ENCODE results near the gene CLSTN1. TPM values are rescaled to one million over a fixed set of nuclear protein-coding genes. Genes with fewer than 3 reads are reported as not detected.

CLSTN1 gene
- total RNA-seq, 1 donor from 2014 or later, result 181 TPM

DNA sequence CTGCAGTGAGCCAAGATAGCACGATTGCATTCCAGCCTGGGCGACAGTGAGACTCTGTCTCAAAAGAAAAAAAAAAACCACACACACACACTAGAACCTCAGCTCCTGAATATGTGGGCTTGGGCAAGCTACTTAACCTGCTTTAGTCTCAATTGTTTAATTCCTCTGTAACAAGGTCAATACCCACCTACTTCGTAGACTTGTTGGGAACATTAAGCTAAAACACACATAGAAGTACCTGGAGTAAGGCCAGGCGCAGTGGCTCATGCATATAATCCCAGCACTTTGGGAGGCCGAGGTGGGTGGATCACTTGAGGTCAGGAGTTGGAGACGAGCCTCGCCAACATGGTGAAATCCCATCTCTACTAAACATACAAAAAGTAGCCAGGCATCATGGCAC, 77.1 kb downstream of the CLSTN1 start:
- H3K4me1 ChIP-seq (ENCODE audit: insufficient read depth, low read length), result no peaks in the 10 kb centered on the region
- DNase-seq (ENCODE audit: low read depth) (no peak), FAIRE-seq (no peak)
- H3K27me3 Mint-ChIP-seq (ENCODE audit: low read depth, unreplicated experiment), result no peaks in the 10 kb centered on the region
- no peak overlapping the region for H3K9ac ChIP-seq (ENCODE audit: low read length)
- H3K9me3 Mint-ChIP-seq (ENCODE audit: unreplicated experiment), result no peaks in the 10 kb centered on the region
- no peak overlapping the region for H3K4me3 ChIP-seq (ENCODE audit: insufficient read depth, low read depth, low read length)
- no peak overlapping the region for H3K27ac Mint-ChIP-seq (ENCODE audit: unreplicated experiment)
- H3K4me3 Mint-ChIP-seq (ENCODE audit: unreplicated experiment), result no peak overlapping the region
- H3K36me3 Mint-ChIP-seq (ENCODE audit: low read depth, unreplicated experiment), result peaks cover 22% of the 10 kb centered on the region
- no peaks in the 10 kb centered on the region for H3K27me3 ChIP-seq (ENCODE audit: insufficient read depth, low read length)
- no peak for TF ChIP-seq EZH2 (IDR thresholded peaks at IDR 0.05; ENCODE audit: insufficient read depth, low read length)
- TF ChIP-seq, protein P1, sequence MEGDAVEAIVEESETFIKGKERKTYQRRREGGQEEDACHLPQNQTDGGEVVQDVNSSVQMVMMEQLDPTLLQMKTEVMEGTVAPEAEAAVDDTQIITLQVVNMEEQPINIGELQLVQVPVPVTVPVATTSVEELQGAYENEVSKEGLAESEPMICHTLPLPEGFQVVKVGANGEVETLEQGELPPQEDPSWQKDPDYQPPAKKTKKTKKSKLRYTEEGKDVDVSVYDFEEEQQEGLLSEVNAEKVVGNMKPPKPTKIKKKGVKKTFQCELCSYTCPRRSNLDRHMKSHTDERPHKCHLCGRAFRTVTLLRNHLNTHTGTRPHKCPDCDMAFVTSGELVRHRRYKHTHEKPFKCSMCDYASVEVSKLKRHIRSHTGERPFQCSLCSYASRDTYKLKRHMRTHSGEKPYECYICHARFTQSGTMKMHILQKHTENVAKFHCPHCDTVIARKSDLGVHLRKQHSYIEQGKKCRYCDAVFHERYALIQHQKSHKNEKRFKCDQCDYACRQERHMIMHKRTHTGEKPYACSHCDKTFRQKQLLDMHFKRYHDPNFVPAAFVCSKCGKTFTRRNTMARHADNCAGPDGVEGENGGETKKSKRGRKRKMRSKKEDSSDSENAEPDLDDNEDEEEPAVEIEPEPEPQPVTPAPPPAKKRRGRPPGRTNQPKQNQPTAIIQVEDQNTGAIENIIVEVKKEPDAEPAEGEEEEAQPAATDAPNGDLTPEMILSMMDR (IDR thresholded peaks at IDR 0.05; ENCODE audit: insufficient read depth, low read depth, low read length), result no peak
- no peak overlapping the region for H3K4me2 ChIP-seq (ENCODE audit: low read length)
- no peaks in the 10 kb centered on the region for H3K9me3 ChIP-seq (ENCODE audit: insufficient read depth, low read depth, low read length)
- H4K20me1 ChIP-seq (ENCODE audit: insufficient read depth, low read length), result peaks cover 7% of the 10 kb centered on the region
- H3K36me3 ChIP-seq (ENCODE audit: insufficient read depth, low read length), result peaks cover 22% of the 10 kb centered on the region
- no peak overlapping the region for H3K27ac ChIP-seq (ENCODE audit: low read depth, low read length)
- H3K4me1 Mint-ChIP-seq (ENCODE audit: low read depth, unreplicated experiment), result no peaks in the 10 kb centered on the region
- H2AFZ ChIP-seq (ENCODE audit: low read depth, low read length), result no peak overlapping the region
- no peaks in the 10 kb centered on the region for H3K79me2 ChIP-seq (ENCODE audit: insufficient read depth, low read length)

DNA sequence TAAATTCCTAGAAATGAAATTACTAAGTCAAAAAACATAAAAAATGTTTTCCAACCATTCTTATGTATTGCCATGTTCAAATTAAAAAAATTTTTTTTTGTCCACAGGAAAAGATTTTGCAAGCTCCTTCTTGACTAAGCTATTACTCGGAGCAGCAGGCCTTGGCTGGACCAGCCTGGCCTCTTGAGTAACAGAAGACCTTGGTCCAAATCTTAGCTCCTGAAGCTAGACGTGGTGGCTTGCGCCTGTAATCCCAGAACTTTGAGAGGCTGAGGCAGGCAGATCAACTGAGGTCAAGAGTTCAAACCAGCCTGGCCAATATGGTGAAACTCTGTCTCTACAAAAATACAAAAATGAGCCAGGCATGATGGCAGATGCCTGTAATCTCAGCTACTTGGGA, 77.6 kb downstream of the CLSTN1 start:
- peaks cover 20% of the 10 kb centered on the region for H3K36me3 Mint-ChIP-seq (ENCODE audit: low read depth, unreplicated experiment)
- Histone ChIP-seq H4K20me1 (ENCODE audit: insufficient read depth, low read length) (peaks cover 7% of the 10 kb centered on the region), H2AFZ (ENCODE audit: low read depth, low read length) (no peak overlapping the region), H3K36me3 (ENCODE audit: insufficient read depth, low read length) (peaks cover 24% of the 10 kb centered on the region), H3K27me3 (ENCODE audit: insufficient read depth, low read length) (no peaks in the 10 kb centered on the region), H3K4me1 (ENCODE audit: insufficient read depth, low read length) (no peaks in the 10 kb centered on the region), H3K9me3 (ENCODE audit: insufficient read depth, low read depth, low read length) (no peaks in the 10 kb centered on the region), H3K4me3 (ENCODE audit: insufficient read depth, low read depth, low read length) (no peak overlapping the region), H3K79me2 (ENCODE audit: insufficient read depth, low read length) (no peaks in the 10 kb centered on the region), H3K9ac (ENCODE audit: low read length) (no peak overlapping the region), H3K27ac (ENCODE audit: low read depth, low read length) (no peak overlapping the region), H3K4me2 (ENCODE audit: low read length) (no peak overlapping the region)
- H3K9me3 Mint-ChIP-seq (ENCODE audit: unreplicated experiment), result no peaks in the 10 kb centered on the region
- no peak for DNase-seq (ENCODE audit: low read depth)
- no peaks in the 10 kb centered on the region for H3K27me3 Mint-ChIP-seq (ENCODE audit: low read depth, unreplicated experiment)
- TF ChIP-seq, protein P1 (IDR thresholded peaks at IDR 0.05; ENCODE audit: insufficient read depth, low read depth, low read length), result no peak
- TF ChIP-seq EZH2 (IDR thresholded peaks at IDR 0.05; ENCODE audit: insufficient read depth, low read length), result no peak
- H3K4me1 Mint-ChIP-seq (ENCODE audit: low read depth, unreplicated experiment), result no peaks in the 10 kb centered on the region
- H3K4me3 Mint-ChIP-seq (ENCODE audit: unreplicated experiment), result no peak overlapping the region
- no peak overlapping the region for H3K27ac Mint-ChIP-seq (ENCODE audit: unreplicated experiment)
- no peak for FAIRE-seq

DNA sequence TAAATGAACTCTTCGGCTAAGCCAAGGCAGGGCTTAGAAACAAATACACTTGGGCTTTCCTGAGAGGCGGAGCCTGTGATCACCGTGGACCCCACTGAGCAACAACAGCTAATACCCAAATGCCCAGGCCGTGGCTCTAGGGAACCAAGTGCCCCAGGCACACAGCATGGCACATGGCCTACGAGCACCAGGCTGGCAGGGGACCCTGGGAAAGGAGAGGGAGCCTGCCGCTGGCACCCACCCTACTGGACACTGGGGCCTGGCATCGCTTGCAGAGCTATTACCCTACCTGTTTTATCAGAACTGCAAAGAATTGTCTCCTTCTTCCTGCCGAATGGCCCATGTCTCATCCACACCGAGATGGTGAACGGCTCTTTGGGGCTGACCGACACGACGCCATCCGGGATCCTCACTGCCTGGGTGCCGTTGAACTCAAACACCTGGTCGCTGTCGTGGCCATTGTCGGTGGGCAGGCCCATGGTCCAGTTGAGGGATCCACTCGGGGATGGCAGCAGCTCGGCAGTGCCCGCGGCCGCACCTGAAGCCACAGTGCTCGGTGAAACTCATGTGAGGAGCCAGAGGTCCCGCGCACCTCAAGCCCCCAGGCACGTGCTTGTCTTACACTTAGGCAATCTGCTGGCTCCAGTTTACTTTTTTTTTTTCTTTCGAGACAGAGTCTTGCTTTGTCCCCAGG, 79.5 kb downstream of the CLSTN1 start:
- Histone ChIP-seq H3K36me3 (ENCODE audit: insufficient read depth, low read length) (peaks cover 29% of the 10 kb centered on the region), H3K4me2 (ENCODE audit: low read length) (no peak overlapping the region), H3K4me3 (ENCODE audit: insufficient read depth, low read depth, low read length) (no peak overlapping the region), H2AFZ (ENCODE audit: low read depth, low read length) (no peak overlapping the region), H3K79me2 (ENCODE audit: insufficient read depth, low read length) (no peaks in the 10 kb centered on the region), H3K9ac (ENCODE audit: low read length) (no peak overlapping the region), H3K27ac (ENCODE audit: low read depth, low read length) (no peak overlapping the region), H3K9me3 (ENCODE audit: insufficient read depth, low read depth, low read length) (no peaks in the 10 kb centered on the region), H3K4me1 (ENCODE audit: insufficient read depth, low read length) (no peaks in the 10 kb centered on the region), H3K27me3 (ENCODE audit: insufficient read depth, low read length) (no peaks in the 10 kb centered on the region), H4K20me1 (ENCODE audit: insufficient read depth, low read length) (peaks cover 7% of the 10 kb centered on the region)
- no peak for FAIRE-seq
- Mint-ChIP-seq H3K4me1 (ENCODE audit: low read depth, unreplicated experiment) (no peaks in the 10 kb centered on the region), H3K27ac (ENCODE audit: unreplicated experiment) (no peak overlapping the region), H3K27me3 (ENCODE audit: low read depth, unreplicated experiment) (no peaks in the 10 kb centered on the region), H3K36me3 (ENCODE audit: low read depth, unreplicated experiment) (peaks cover 26% of the 10 kb centered on the region), H3K4me3 (ENCODE audit: unreplicated experiment) (no peak overlapping the region), H3K9me3 (ENCODE audit: unreplicated experiment) (no peaks in the 10 kb centered on the region)
- no peak for DNase-seq (ENCODE audit: low read depth)
- no peak for TF ChIP-seq EZH2 (IDR thresholded peaks at IDR 0.05; ENCODE audit: insufficient read depth, low read length)
- TF ChIP-seq, protein P1 (IDR thresholded peaks at IDR 0.05; ENCODE audit: insufficient read depth, low read depth, low read length), result no peak

All from astrocyte (in vitro differentiated cells and primary cell).